Spinal cord (tissue), 10 donors: ENCODE results near the gene FRAS1. TPM values are rescaled to one million over a fixed set of nuclear protein-coding genes. Genes with fewer than 3 reads are reported as not detected.
A peak's percentile ranks its signal among the peaks of the same experiment; 100 is the strongest.

Source experiments
- DNase-seq, 6 donors: peaks; one replicate each; pipeline versions ENCODE4 v3.0.0 to v3.0.0-alpha.2; 2013 to 2015; ENCODE audit warnings: low spot score in 6 of 6, low read depth in 4 of 6
- H3K27ac ChIP-seq: one replicate; pipeline ENCODE4 v1.5.1; 2013; ENCODE audit warnings: low read depth, low read length, control low read depth
- H3K27me3 ChIP-seq: one replicate; pipeline ENCODE4 v1.6.1; 2013; ENCODE audit warnings: low read length; ENCODE audit not compliant: control insufficient read depth, insufficient read depth
- H3K36me3 ChIP-seq: one replicate; pipeline ENCODE4 v1.6.1; 2013; ENCODE audit warnings: low read length; ENCODE audit not compliant: control insufficient read depth, insufficient read depth
- H3K4me1 ChIP-seq: one replicate; pipeline ENCODE4 v1.6.1; 2013; ENCODE audit warnings: low read length; ENCODE audit not compliant: control insufficient read depth, insufficient read depth
- H3K4me3 ChIP-seq: one replicate; pipeline ENCODE4 v1.5.1; 2013; ENCODE audit warnings: low read depth, low read length, control low read depth
- H3K9me3 ChIP-seq: one replicate; pipeline ENCODE4 v1.6.1; 2013; ENCODE audit warnings: low read length; ENCODE audit not compliant: control insufficient read depth, insufficient read depth
- WGBS: methylation state at CpG from one replicate; pipeline ENCODE4 v1.1.5; 2013; ENCODE audit warnings: missing lambda C conversion rate; ENCODE audit not compliant: insufficient coverage; 5-methylcytosine and 5-hydroxymethylcytosine counted together
- polyA plus RNA-seq, 2 donors: library from polyadenylated mRNA; unstranded; fragments of 120-200 nt; gene quantifications; one replicate each; pipeline ENCODE4 v1.2.1, GENCODE V29; 2013; ENCODE audit not compliant: insufficient read length in 2 of 2
- total RNA-seq, 2 donors: library from RNA; depleted of rRNA in 1 of 2; stranded (reverse); fragments of 120-200 nt in 1 of 2; fragments of >200 nt in 1 of 2; gene quantifications; one replicate each; pipeline versions ENCODE4 v1.2.3 to v1.2.4, GENCODE V29; 2013 to 2014
- donor health status: healthy.

Gene FRAS1
- total and polyA plus RNA-seq, 4 donors = 7.5 to 24.0 (median 16.5) TPM

GRCh38 chr4:78372355-78372988, 315.3 kb downstream of the FRAS1 start:
- Histone ChIP-seq H3K4me3 (no peak overlapping the region), H3K9me3 (no peaks in the 10 kb centered on the region), H3K36me3 (no peaks in the 10 kb centered on the region), H3K27ac (no peak overlapping the region), H3K27me3 (no peaks in the 10 kb centered on the region), H3K4me1 (no peaks in the 10 kb centered on the region)
- no peak for DNase-seq
- WGBS = 76% methylated on average over 4 of the region's 5 CpGs

GRCh38 chr4:78377555-78377954, 320.4 kb downstream of the FRAS1 start:
- Histone ChIP-seq H3K36me3 (no peaks in the 10 kb centered on the region), H3K4me3 (no peak overlapping the region), H3K4me1 (no peaks in the 10 kb centered on the region), H3K27me3 (no peaks in the 10 kb centered on the region), H3K9me3 (peaks cover 1% of the 10 kb centered on the region), H3K27ac (no peak overlapping the region)
- WGBS = no CpG with 5 or more reads among the region's 2 CpGs
- DNase-seq = no peak

GRCh38 chr4:78379040-78379439, 321.9 kb downstream of the FRAS1 start:
- no peaks in the 10 kb centered on the region for H3K27me3 ChIP-seq
- 62% methylated on average over 2 of the region's 4 CpGs for WGBS
- H3K27ac ChIP-seq = no peak overlapping the region
- no peaks in the 10 kb centered on the region for H3K36me3 ChIP-seq
- no peak for DNase-seq
- H3K9me3 ChIP-seq = peaks cover 1% of the 10 kb centered on the region
- no peaks in the 10 kb centered on the region for H3K4me1 ChIP-seq
- H3K4me3 ChIP-seq = no peak overlapping the region

GRCh38 chr4:78379991-78380729, 323.0 kb downstream of the FRAS1 start:
- DNase-seq = no peak
- Histone ChIP-seq H3K36me3 (peaks cover 2% of the 10 kb centered on the region), H3K9me3 (peaks cover 1% of the 10 kb centered on the region), H3K27me3 (no peaks in the 10 kb centered on the region), H3K4me1 (no peaks in the 10 kb centered on the region), H3K27ac (no peak overlapping the region), H3K4me3 (no peak overlapping the region)
- WGBS = 94% methylated on average over 2 of the region's 4 CpGs

GRCh38 chr4:78386679-78387078, 329.6 kb downstream of the FRAS1 start:
- H3K9me3 ChIP-seq = no peaks in the 10 kb centered on the region
- no peak overlapping the region for H3K27ac ChIP-seq
- no peaks in the 10 kb centered on the region for H3K4me1 ChIP-seq
- no peak overlapping the region for H3K4me3 ChIP-seq
- no peaks in the 10 kb centered on the region for H3K27me3 ChIP-seq
- H3K36me3 ChIP-seq = peaks cover 2% of the 10 kb centered on the region
- DNase-seq = no peak

- Histone ChIP-seq H3K27me3 (no peaks in the 10 kb centered on the region), H3K4me3 (no peak overlapping the region), H3K9me3 (peaks cover 2% of the 10 kb centered on the region), H3K4me1 (no peaks in the 10 kb centered on the region), H3K27ac (no peak overlapping the region), H3K36me3 (no peaks in the 10 kb centered on the region)
- DNase-seq = no peak
- no CpG with 5 or more reads among the region's 1 CpG for WGBS
These were observed 338.5 kb downstream of the FRAS1 start for GRCh38 chr4:78395642-78396041.

GRCh38 chr4:78396613-78397291, 339.6 kb downstream of the FRAS1 start:
- no peak overlapping the region for H3K4me3 ChIP-seq
- 80% methylated on average over 1 of the region's 4 CpGs for WGBS
- no peaks in the 10 kb centered on the region for H3K36me3 ChIP-seq
- H3K4me1 ChIP-seq = no peaks in the 10 kb centered on the region
- H3K9me3 ChIP-seq = peaks cover 2% of the 10 kb centered on the region
- H3K27ac ChIP-seq = no peak overlapping the region
- no peaks in the 10 kb centered on the region for H3K27me3 ChIP-seq
- DNase-seq = no peak

GRCh38 chr4:78397292-78397630, 340.1 kb downstream of the FRAS1 start:
- Histone ChIP-seq H3K36me3 (no peaks in the 10 kb centered on the region), H3K4me3 (no peak overlapping the region), H3K9me3 (peaks cover 2% of the 10 kb centered on the region), H3K4me1 (no peaks in the 10 kb centered on the region), H3K27ac (no peak overlapping the region), H3K27me3 (no peaks in the 10 kb centered on the region)
- 92% methylated on average over 2 of the region's 2 CpGs for whole genome bisulfite sequencing
- no peak for DNase-seq

GRCh38 chr4:78409612-78410202, 352.6 kb downstream of the FRAS1 start:
- DNase-seq = peak in 1 of 6 donors; percentile 12
- no peaks in the 10 kb centered on the region for H3K27me3 ChIP-seq
- H3K4me1 ChIP-seq = no peaks in the 10 kb centered on the region
- H3K27ac ChIP-seq = no peak overlapping the region
- H3K9me3 ChIP-seq = no peaks in the 10 kb centered on the region
- 100% methylated on average over 2 of the region's 5 CpGs for WGBS
- H3K36me3 ChIP-seq = no peaks in the 10 kb centered on the region
- no peak overlapping the region for H3K4me3 ChIP-seq
